ENCODE data around the gene TXNDC17. TPM values are rescaled to one million over a fixed set of nuclear protein-coding genes. Genes with fewer than 3 reads are reported as not detected.

TXNDC17 gene
- total and polyA plus RNA-seq, 2 of the 13 experiments (the other 11 are each of a cell fraction or from before 2014, with no cell fraction given), result 188 to 266 TPM

GRCh38 chr17:6668727-6669425 is 28.0 kb downstream of the TXNDC17 start (continued):
- TF ChIP-seq RXRB (CRISPR knock-in tag; IDR thresholded peaks at IDR 0.05; ENCODE audit: borderline replicate concordance), result peak; percentile 61
- no peak for TF ChIP-seq PHF5A (CRISPR knock-in tag; IDR thresholded peaks at IDR 0.05; ENCODE audit: low read depth, unreplicated experiment)
- 0 out of 2 replicates have a peak, but pooled peaks have one; percentile 15 for TF ChIP-seq KDM1A (CRISPR knock-in tag; IDR thresholded peaks at IDR 0.05)
- peak; percentile 69 for TF ChIP-seq NCOA2 (CRISPR knock-in tag; IDR thresholded peaks at IDR 0.05)
- no peak for TF ChIP-seq ARID3A (IDR thresholded peaks at IDR 0.05; ENCODE audit: low read depth, low read length)
- TF ChIP-seq ZNF747 (CRISPR knock-in tag; IDR thresholded peaks at IDR 0.05; ENCODE audit: borderline replicate concordance), result no peak
- TF ChIP-seq ARID5B (CRISPR knock-in tag; IDR thresholded peaks at IDR 0.05), result peak; percentile 58
- TF ChIP-seq USF2 (IDR thresholded peaks at IDR 0.05; ENCODE audit: low read depth, low read length), result 0 out of 2 replicates have a peak, but pooled peaks have one; percentile 11
- TF ChIP-seq USF2 (CRISPR knock-in tag; IDR thresholded peaks at IDR 0.05; ENCODE audit: borderline replicate concordance), result no peak
- TF ChIP-seq POGK (CRISPR knock-in tag; conservative IDR thresholded peaks at IDR 0.05), result peak; percentile 99
- TF ChIP-seq RARA (CRISPR knock-in tag; IDR thresholded peaks at IDR 0.05), result peak; percentile 41; the same call in 1 of the 2 replicates
- peak; percentile 11 for TF ChIP-seq TEAD3 (CRISPR knock-in tag; optimal IDR thresholded peaks at IDR 0.05; ENCODE audit: borderline replicate concordance)
- TF ChIP-seq FOXP4 (CRISPR knock-in tag; IDR thresholded peaks at IDR 0.05), result peak; percentile 50; the same call in 1 of the 2 replicates
- TF ChIP-seq HNRNPL (IDR thresholded peaks at IDR 0.05; ENCODE audit: low read depth, low read length), result peak; percentile 88
- no peak for TF ChIP-seq ZNF468 (CRISPR knock-in tag; IDR thresholded peaks at IDR 0.05)
- TF ChIP-seq NPAS2 (CRISPR knock-in tag; IDR thresholded peaks at IDR 0.05; ENCODE audit: borderline replicate concordance), result no peak
- 0 out of 2 replicates have a peak, but pooled peaks have one; percentile 15 for TF ChIP-seq ZFY (CRISPR knock-in tag; IDR thresholded peaks at IDR 0.05)

Data from HepG2 (cell line).